Ovary (tissue), 9 donors: ENCODE results near the gene TMED5. TPM values are rescaled to one million over a fixed set of nuclear protein-coding genes. Genes with fewer than 3 reads are reported as not detected.
"Not testable (repeated sequence)": the region's sequence is repeated elsewhere in the genome, so short reads cannot be mapped to it uniquely, and the experiment has no call there.

Experiments
- DNase-seq, 5 donors: peaks; one replicate each; pipeline ENCODE4 v3.0.0-alpha.2; 2019 to 2020
- H3K27ac ChIP-seq, 2 donors: fragments of 200-600 bp; one replicate each; pipeline versions ENCODE4 v1.5.1 to v1.8.0; 2019 to 2022
- H3K27me3 ChIP-seq: fragments of 200-600 bp; one replicate; pipeline ENCODE4 v1.8.0; 2022
- H3K36me3 ChIP-seq: fragments of 200-600 bp; sonication (generic); one replicate; pipeline ENCODE4 v1.5.1; 2019
- H3K4me1 ChIP-seq: one replicate; pipeline ENCODE4 v1.8.1; 2013; ENCODE audit warnings: mild to moderate bottlenecking, moderate library complexity; ENCODE audit not compliant: insufficient read depth
- H3K4me3 ChIP-seq: fragments of 200-600 bp; sonication (generic); one replicate; pipeline ENCODE4 v1.5.1; 2017
- H3K9me3 ChIP-seq, 2 donors: fragments of 200-600 bp in 1 of 2; sonication (generic) in 1 of 2; one replicate each; pipeline versions ENCODE4 v1.5.1 to v1.8.1; 2013 to 2019; ENCODE audit warnings: mild to moderate bottlenecking in 1 of 2, moderate library complexity in 1 of 2
- CTCF ChIP-seq, 3 donors: fragments of 450-650 bp in 2 of 3; fragments of 200-600 bp in 1 of 3; IDR thresholded peaks; one replicate each; pipeline versions ENCODE4 v1.5.1 to v1.8.0; 2016 to 2022; ENCODE audit warnings: antibody characterized with exemption in 3 of 3, mild to moderate bottlenecking in 1 of 3
- EP300 ChIP-seq: sonication (generic); formaldehyde crosslinking; IDR thresholded peaks from one replicate; pipeline ENCODE4 v1.6.1; 2017; ENCODE audit warnings: antibody characterized with exemption
- POLR2A ChIP-seq: fragments of 450-650 bp; IDR thresholded peaks from one replicate; pipeline ENCODE4 v1.6.1; 2017; ENCODE audit warnings: antibody characterized with exemption, mild to moderate bottlenecking, moderate library complexity
- WGBS, 3 donors: extraction: QIAGEN DNeasy Blood & Tissue Kit in 1 of 3; methylation state at CpG; one replicate each; pipeline versions ENCODE4 v1.1.5 to v1.1.7; 2013 to 2017; 5-methylcytosine and 5-hydroxymethylcytosine counted together
- intact Hi-C, 4 donors: fragments of 100-400 bp; cut with DNase I; formaldehyde crosslinking; loops; one replicate each; pipeline versions ENCODE4 v1.11.0 to v1.15.1; 2022 to 2023
- polyA plus RNA-seq, 2 donors: library from polyadenylated mRNA; stranded (reverse); fragments of 200-250 nt in 1 of 2; fragments of 350-450 nt in 1 of 2; fragmentation: Illumina TruSeq in 1 of 2; extraction: RNeasy Lipid Tissue Mini Kit (QIAGEN cat#74804) in 1 of 2; gene quantifications; one replicate each; pipeline ENCODE4 v1.2.3, GENCODE V29; 2013 to 2014
- total RNA-seq, 7 donors: library from RNA; depleted of rRNA in 2 of 7; stranded (reverse); fragments of >200 nt in 2 of 7; fragmentation: NEBNext Ultra II Directional in 3 of 7; extraction: Animal tissue kit (Norgen Biotek cat#: 25700) in 3 of 7; gene quantifications; one replicate each; pipeline versions ENCODE4 v1.1.0 to v1.2.4, GENCODE V29; 2016 to 2023
- donor health status: DM: no; HTN: no; CAD: no; lungs with moderate emphysema.
- donor health status: DM: no; HTN: no; CAD: no.
- donor health status: Bipolar disorder and iron deficiency.
- donor health status: DM: yes; HTN: yes; CAD: no.
- donor health status: DM: no; HTN: no; CAD: no.
- donor health status: DM: yes; HTN: yes; CAD: no.

Gene TMED5
- total and polyA plus RNA-seq, 9 donors: 15.2 to 51.0 (median 37.1) TPM

GRCh38 chr1:93180723-93181613 is 755 bp upstream of the TMED5 start, which contains the start of gene CCDC18:
TSS of gene CCDC18 (plus strand) at chr1:93180724. CDS start at chr1:93183362, 2,638 bp downstream.
- WGBS, 3 donors: 2 to 5% (median 3%) methylated on average over 24 to 43 of the region's 43 CpGs
- intact Hi-C loops: loop anchor here in 1 of 4 donors (2.0 kb wide), 1 partner anchor 102 kb away; the partner anchor contains the start of gene MTF2
- peak within 1 kb of the TSS; percentile 82 to 100 for H3K27ac ChIP-seq
- no peak for DNase-seq
- peaks cover 5% of the 10 kb centered on the region for H3K4me1 ChIP-seq
- no peaks in the 10 kb centered on the region for H3K9me3 ChIP-seq
- H3K36me3 ChIP-seq: no peaks in the 10 kb centered on the region
- TF ChIP-seq CTCF (IDR thresholded peaks at IDR 0.05) (no peak), POLR2A (no peak), EP300 (no peak)
- peak within 1 kb of the TSS; percentile 91 for H3K4me3 ChIP-seq
- no peaks in the 10 kb centered on the region for H3K27me3 ChIP-seq

GRCh38 chr1:93178418-93178817 is 1.8 kb downstream of the TMED5 start:
- Histone ChIP-seq H3K4me1 (peaks cover 5% of the 10 kb centered on the region), H3K9me3 (no peaks in the 10 kb centered on the region), H3K4me3 (peak overlapping the region; percentile 91), H3K27me3 (no peaks in the 10 kb centered on the region), H3K36me3 (no peaks in the 10 kb centered on the region), H3K27ac (peak overlapping the region in 1 of 2 donors; percentile 100)
- intact Hi-C loops: no loop called here
- TF ChIP-seq POLR2A (no peak), EP300 (no peak), CTCF (IDR thresholded peaks at IDR 0.05) (no peak)
- 11 to 22% (median 13%) methylated on average over 5 of the region's 5 CpGs for WGBS, 3 donors
- peak in 1 of 5 donors; percentile 24 for DNase-seq

GRCh38 chr1:93177991-93178390 is 2.2 kb downstream of the TMED5 start:
- intact Hi-C loops: no loop called here
- Histone ChIP-seq H3K27me3 (no peaks in the 10 kb centered on the region), H3K9me3 (no peaks in the 10 kb centered on the region), H3K27ac (peak overlapping the region in 1 of 2 donors; percentile 100), H3K4me3 (peak overlapping the region; percentile 91), H3K36me3 (no peaks in the 10 kb centered on the region), H3K4me1 (peaks cover 5% of the 10 kb centered on the region)
- WGBS, 3 donors: 14 to 21% (median 19%) methylated on average over 4 of the region's 4 CpGs
- no peak for TF ChIP-seq POLR2A
- no peak for TF ChIP-seq EP300
- TF ChIP-seq CTCF (IDR thresholded peaks at IDR 0.05): no peak
- DNase-seq: no peak

- WGBS, 3 donors: 96 to 98% (median 98%) methylated on average over 3 of the region's 3 CpGs
- H3K36me3 ChIP-seq, H3K27me3 ChIP-seq, H3K27ac ChIP-seq, H3K4me1 ChIP-seq, intact Hi-C loops, H3K9me3 ChIP-seq, DNase-seq, H3K4me3 ChIP-seq: not testable (repeated sequence)
Observed at GRCh38 chr1:93174638-93175037, 5.6 kb downstream of the TMED5 start.

- no peak overlapping the region for H3K27ac ChIP-seq
- no peak for DNase-seq
- H3K4me3 ChIP-seq: no peak overlapping the region
- intact Hi-C loops: no loop called here
- WGBS, 3 donors: 6 to 24% (median 13%) methylated on average over 1 of the region's 1 CpG
- peaks cover 7% of the 10 kb centered on the region for H3K4me1 ChIP-seq
- no peaks in the 10 kb centered on the region for H3K9me3 ChIP-seq
- TF ChIP-seq CTCF (IDR thresholded peaks at IDR 0.05): no peak
- no peak for TF ChIP-seq EP300
- no peak for TF ChIP-seq POLR2A
- no peaks in the 10 kb centered on the region for H3K36me3 ChIP-seq
- H3K27me3 ChIP-seq: no peaks in the 10 kb centered on the region
Observed at GRCh38 chr1:93172778-93173177, 7.4 kb downstream of the TMED5 start.
